Mesenchymal stem cell (in vitro differentiated cells and primary cell): ENCODE data around the gene ZFP36.
"Not testable (repeated sequence)": the region's sequence is repeated elsewhere in the genome, so short reads cannot be mapped to it uniquely, and the experiment has no call there.

ENCODE experiments used
- DNase-seq: peaks from one replicate; pipeline ENCODE4 v3.0.0-alpha.2; 2013
- H2AFZ ChIP-seq: one replicate; pipeline ENCODE4 v1.6.1; 2013; ENCODE audit warnings: low read depth, mild to moderate bottlenecking, control low read depth, inconsistent platforms, low read length, moderate library complexity
- H2AK5ac ChIP-seq: 2 replicates; pipeline ENCODE4 v1.6.1; 2013; ENCODE audit warnings: low read length, moderate library complexity, mild to moderate bottlenecking, inconsistent platforms; ENCODE audit not compliant: severe bottlenecking
- H2BK120ac ChIP-seq: one replicate; pipeline ENCODE4 v1.6.1; 2013; ENCODE audit warnings: low read depth, mild to moderate bottlenecking, inconsistent platforms, low read length, moderate library complexity
- H2BK12ac ChIP-seq, 2 experiments: one replicate each; pipeline ENCODE4 v1.6.1; 2013; ENCODE audit warnings: inconsistent platforms in 2 of 2, low read length in 2 of 2, mild to moderate bottlenecking in 2 of 2, moderate library complexity in 2 of 2, control low read depth in 1 of 2
- H2BK15ac ChIP-seq: one replicate; pipeline ENCODE4 v1.6.1; 2013; ENCODE audit warnings: mild to moderate bottlenecking, low read depth, inconsistent platforms; ENCODE audit not compliant: poor library complexity, severe bottlenecking
- H2BK5ac ChIP-seq: 2 replicates; pipeline ENCODE4 v1.6.1; 2013; ENCODE audit warnings: low read depth, mild to moderate bottlenecking, low read length, control low read depth, inconsistent platforms; ENCODE audit not compliant: poor library complexity, severe bottlenecking
- H3K14ac ChIP-seq, 2 experiments: one replicate each; pipeline ENCODE4 v1.6.1; 2013; ENCODE audit warnings: inconsistent platforms in 2 of 2, low read length in 2 of 2, control low read depth in 1 of 2, mild to moderate bottlenecking in 1 of 2, moderate library complexity in 1 of 2
- H3K18ac ChIP-seq, 2 experiments: one replicate each; pipeline ENCODE4 v1.6.1; 2013; ENCODE audit warnings: inconsistent platforms in 2 of 2, low read length in 2 of 2, control low read depth in 1 of 2, low read depth in 1 of 2, mild to moderate bottlenecking in 1 of 2
- H3K23ac ChIP-seq, 2 experiments: one replicate each; pipeline ENCODE4 v1.6.1; 2013; ENCODE audit warnings: inconsistent platforms in 2 of 2, low read length in 2 of 2, mild to moderate bottlenecking in 2 of 2, moderate library complexity in 2 of 2, control low read depth in 1 of 2
- H3K27ac ChIP-seq: 2 replicates; pipeline ENCODE4 v1.5.1; 2013; ENCODE audit warnings: mild to moderate bottlenecking, moderate library complexity, low read length, control low read depth, inconsistent platforms; ENCODE audit not compliant: poor library complexity, severe bottlenecking
- H3K27me3 ChIP-seq, 2 experiments: 2 replicates each; pipeline versions ENCODE4 v1.6.1 to v1.7.0; 2013; ENCODE audit warnings: low read length in 2 of 2, mild to moderate bottlenecking in 2 of 2, moderate library complexity in 2 of 2, control low read depth in 1 of 2, inconsistent platforms in 1 of 2; ENCODE audit not compliant: control insufficient read depth in 1 of 2, insufficient read depth in 1 of 2
- H3K36me3 ChIP-seq, 2 experiments: 2 replicates each; pipeline versions ENCODE4 v1.6.1 to v1.7.0; 2013; ENCODE audit warnings: low read length in 2 of 2, control low read depth in 1 of 2, inconsistent platforms in 1 of 2, low read depth in 1 of 2, mild to moderate bottlenecking in 1 of 2; ENCODE audit not compliant: insufficient read depth in 2 of 2, control insufficient read depth in 1 of 2
- H3K4ac ChIP-seq, 2 experiments: one replicate each; pipeline ENCODE4 v1.6.1; 2013; ENCODE audit warnings: inconsistent platforms in 2 of 2, low read length in 2 of 2, mild to moderate bottlenecking in 2 of 2, moderate library complexity in 2 of 2, control low read depth in 1 of 2, low read depth in 1 of 2
- H3K4me1 ChIP-seq: 2 replicates; pipeline ENCODE4 v1.6.1; 2013; ENCODE audit warnings: low read depth, low read length, control low read depth; ENCODE audit not compliant: control insufficient read depth, insufficient read depth
- H3K4me2 ChIP-seq: 2 replicates; pipeline ENCODE4 v1.6.1; 2013; ENCODE audit warnings: low read length, mild to moderate bottlenecking, inconsistent platforms; ENCODE audit not compliant: poor library complexity, severe bottlenecking
- H3K4me3 ChIP-seq, 2 experiments: 2 replicates each; pipeline versions ENCODE4 v1.5.1 to v1.7.0; 2013; ENCODE audit warnings: low read length in 2 of 2, mild to moderate bottlenecking in 2 of 2, control low read depth in 1 of 2, low read depth in 1 of 2; ENCODE audit not compliant: insufficient read depth in 1 of 2
- H3K79me1 ChIP-seq: replicated peaks from 2 replicates; pipeline ENCODE4 v1.6.1; 2013; ENCODE audit warnings: mild to moderate bottlenecking, control low read depth, low read length, inconsistent platforms; ENCODE audit not compliant: poor library complexity, severe bottlenecking
- H3K9ac ChIP-seq: 2 replicates; pipeline ENCODE4 v1.7.0; 2013; ENCODE audit warnings: mild to moderate bottlenecking, low read length, moderate library complexity
- H3K9me3 ChIP-seq: 2 replicates; pipeline ENCODE4 v1.7.0; 2013; ENCODE audit warnings: mild to moderate bottlenecking, low read length; ENCODE audit not compliant: control insufficient read depth
- H4K8ac ChIP-seq: one replicate; pipeline ENCODE4 v1.6.1; 2013; ENCODE audit warnings: inconsistent platforms, mild to moderate bottlenecking, low read length, moderate library complexity
- H4K91ac ChIP-seq: one replicate; pipeline ENCODE4 v1.6.1; 2013; ENCODE audit warnings: mild to moderate bottlenecking, low read length, inconsistent platforms
- WGBS: methylation state at CpG from one replicate; pipeline ENCODE4 v1.1.7; 2013; ENCODE audit warnings: mixed read lengths; 5-methylcytosine and 5-hydroxymethylcytosine counted together

The ZFP36 gene

GRCh38 chr19:39446365-39447084 lies 39.9 kb downstream of the ZFP36 start:
- Histone ChIP-seq H2AK5ac (no peak overlapping the region), H2BK12ac (no peak overlapping the region), H3K27me3 (no peaks in the 10 kb centered on the region), H3K27ac (no peak overlapping the region), H3K4ac (no peak overlapping the region), H2AFZ (no peak overlapping the region), H3K9ac (peak overlapping the region; percentile 100), H2BK120ac (no peak overlapping the region), H3K18ac (no peak overlapping the region), H3K4me3 (peak overlapping the region in 1 of 2 experiments; percentile 99), H3K23ac (no peak overlapping the region), H3K36me3 (peaks cover 21 to 29% of the 10 kb centered on the region in 2 experiments), H4K8ac (no peak overlapping the region), H3K4me2 (peak overlapping the region; percentile 67), H3K14ac (no peak overlapping the region), H2BK5ac (no peak overlapping the region), H4K91ac (no peak overlapping the region), H3K9me3 (no peaks in the 10 kb centered on the region), H3K4me1 (peaks cover 24% of the 10 kb centered on the region), H3K79me1 (no peaks in the 10 kb centered on the region), H2BK15ac (no peak overlapping the region)
- no peak for DNase-seq
- WGBS = 95% methylated on average over 16 of the region's 16 CpGs

- H3K4ac ChIP-seq = no peak overlapping the region
- no peak overlapping the region for H3K14ac ChIP-seq
- no peak overlapping the region for H2BK15ac ChIP-seq
- H3K23ac ChIP-seq = peak overlapping the region in 1 of 2 experiments; percentile 2
- no peak overlapping the region for H2BK5ac ChIP-seq
- peaks cover 3% of the 10 kb centered on the region for H3K79me1 ChIP-seq
- peaks cover 24% of the 10 kb centered on the region for H3K4me1 ChIP-seq
- H3K27me3 ChIP-seq = no peaks in the 10 kb centered on the region
- H2BK120ac ChIP-seq = no peak overlapping the region
- DNase-seq = peak; percentile 64
- H2AK5ac ChIP-seq = no peak overlapping the region
- H3K27ac ChIP-seq = peak overlapping the region; percentile 64
- peak overlapping the region in 1 of 2 experiments; percentile 51 for H3K4me3 ChIP-seq
- H3K9ac ChIP-seq = peak overlapping the region; percentile 42
- H3K36me3 ChIP-seq = peaks cover 36 to 41% of the 10 kb centered on the region in 2 experiments
- H4K8ac ChIP-seq = no peak overlapping the region
- H2AFZ ChIP-seq = no peak overlapping the region
- no peak overlapping the region for H3K18ac ChIP-seq
- H3K4me2 ChIP-seq = peak overlapping the region; percentile 1
- no peaks in the 10 kb centered on the region for H3K9me3 ChIP-seq
- no peak overlapping the region for H2BK12ac ChIP-seq
- WGBS = 59% methylated on average over 3 of the region's 3 CpGs
- no peak overlapping the region for H4K91ac ChIP-seq
Measured at GRCh38 chr19:39448271-39448670, 41.6 kb downstream of the ZFP36 start.

- DNase-seq = no peak
- H4K8ac ChIP-seq = no peak overlapping the region
- no peak overlapping the region for H2AK5ac ChIP-seq
- no peak overlapping the region for H3K18ac ChIP-seq
- H3K36me3 ChIP-seq = peaks cover 42 to 46% of the 10 kb centered on the region in 2 experiments
- no peak overlapping the region for H2BK120ac ChIP-seq
- H2AFZ ChIP-seq = no peak overlapping the region
- no peaks in the 10 kb centered on the region for H3K27me3 ChIP-seq
- H3K23ac ChIP-seq = no peak overlapping the region
- WGBS = 94% methylated on average over 8 of the region's 8 CpGs
- no peaks in the 10 kb centered on the region for H3K9me3 ChIP-seq
- no peak overlapping the region for H3K4me2 ChIP-seq
- peaks cover 3% of the 10 kb centered on the region for H3K79me1 ChIP-seq
- H3K4me1 ChIP-seq = peaks cover 24% of the 10 kb centered on the region
- no peak overlapping the region for H2BK15ac ChIP-seq
- no peak overlapping the region for H3K14ac ChIP-seq
- no peak overlapping the region for H3K27ac ChIP-seq
- no peak overlapping the region for H4K91ac ChIP-seq
- no peak overlapping the region for H2BK5ac ChIP-seq
- no peak overlapping the region for H3K4ac ChIP-seq
- no peak overlapping the region for H2BK12ac ChIP-seq
- no peak overlapping the region for H3K4me3 ChIP-seq
- H3K9ac ChIP-seq = no peak overlapping the region
Measured at GRCh38 chr19:39449116-39449797, 42.6 kb downstream of the ZFP36 start.

GRCh38 chr19:39451257-39451656 lies 44.6 kb downstream of the ZFP36 start:
- H3K36me3 ChIP-seq = peaks cover 42 to 54% of the 10 kb centered on the region in 2 experiments
- not testable (repeated sequence) for H2BK15ac ChIP-seq
- WGBS = 95% methylated on average over 8 of the region's 8 CpGs

More at GRCh38 chr19:39451257-39451656, 44.6 kb downstream of the ZFP36 start:
- H2BK5ac ChIP-seq, H3K27ac ChIP-seq, H2BK120ac ChIP-seq, H3K23ac ChIP-seq, DNase-seq, H3K4ac ChIP-seq, H3K18ac ChIP-seq, H3K9me3 ChIP-seq, H3K14ac ChIP-seq, H3K4me3 ChIP-seq, H2AFZ ChIP-seq, H3K27me3 ChIP-seq, H3K79me1 ChIP-seq, H3K4me2 ChIP-seq, H4K91ac ChIP-seq, H2BK12ac ChIP-seq, H4K8ac ChIP-seq, H3K9ac ChIP-seq, H2AK5ac ChIP-seq: not testable (repeated sequence)
- H3K4me1 ChIP-seq = peaks cover 21% of the 10 kb centered on the region
